CD4-positive, alpha-beta T cell treated with Interleukin-6 at 100 ng/mL for 8 hours (primary cell): ENCODE results near the gene SEC62.
A peak's percentile ranks its signal among the peaks of the same experiment; 100 is the strongest.

ENCODE experiments used
- DNase-seq: peaks from one replicate; pipeline ENCODE4 v3.0.0-alpha.2; 2020; ENCODE audit warnings: mixed read lengths, low spot score

Gene SEC62

DNA sequence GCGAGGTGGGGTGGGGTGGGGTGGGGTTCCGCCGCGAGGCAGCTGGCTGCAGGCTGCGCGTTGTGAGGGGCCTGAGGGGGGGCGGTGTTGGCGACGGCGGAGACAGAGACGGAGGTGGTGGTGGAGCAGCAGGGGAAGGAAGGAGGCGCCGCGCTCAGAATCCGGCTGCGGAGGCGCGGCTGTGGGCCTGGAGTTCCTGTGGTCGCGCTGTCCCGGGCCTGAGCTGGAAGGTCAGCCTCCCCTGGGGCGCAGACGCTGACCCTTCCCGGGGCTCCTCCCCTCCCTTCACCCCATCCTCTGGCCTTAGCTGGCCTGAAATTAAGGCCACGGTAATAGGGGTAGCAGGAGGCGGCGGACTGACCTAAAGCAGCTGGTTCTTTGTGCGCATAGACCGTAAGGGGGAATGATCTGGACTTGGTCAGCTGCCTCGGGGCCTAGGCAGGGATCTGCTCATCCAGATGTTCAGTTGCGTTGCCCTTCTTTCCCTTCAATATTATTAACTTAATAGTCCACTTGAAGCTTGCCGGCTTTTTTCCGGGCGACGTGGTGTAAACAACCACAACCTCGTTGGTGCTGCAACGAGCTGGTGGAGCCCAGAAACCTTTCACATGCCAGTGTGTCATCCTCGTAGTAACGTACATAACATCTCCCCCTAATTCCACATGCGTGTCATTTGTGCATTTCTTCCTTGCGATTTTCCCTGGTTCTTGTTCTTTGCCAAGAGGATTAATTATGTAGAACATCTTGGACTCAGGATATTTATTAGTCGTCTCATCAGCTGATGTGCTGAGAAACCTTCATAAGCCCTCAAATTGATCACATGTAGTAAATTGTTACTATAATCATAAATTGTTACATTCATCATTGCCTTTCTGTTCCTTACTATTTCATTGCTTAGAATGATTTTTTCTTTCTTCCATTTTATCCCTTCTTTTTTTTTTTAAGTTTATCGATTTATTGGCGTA, 626 bp downstream of the SEC62 start:
- peak; percentile 18 for DNase-seq

DNA sequence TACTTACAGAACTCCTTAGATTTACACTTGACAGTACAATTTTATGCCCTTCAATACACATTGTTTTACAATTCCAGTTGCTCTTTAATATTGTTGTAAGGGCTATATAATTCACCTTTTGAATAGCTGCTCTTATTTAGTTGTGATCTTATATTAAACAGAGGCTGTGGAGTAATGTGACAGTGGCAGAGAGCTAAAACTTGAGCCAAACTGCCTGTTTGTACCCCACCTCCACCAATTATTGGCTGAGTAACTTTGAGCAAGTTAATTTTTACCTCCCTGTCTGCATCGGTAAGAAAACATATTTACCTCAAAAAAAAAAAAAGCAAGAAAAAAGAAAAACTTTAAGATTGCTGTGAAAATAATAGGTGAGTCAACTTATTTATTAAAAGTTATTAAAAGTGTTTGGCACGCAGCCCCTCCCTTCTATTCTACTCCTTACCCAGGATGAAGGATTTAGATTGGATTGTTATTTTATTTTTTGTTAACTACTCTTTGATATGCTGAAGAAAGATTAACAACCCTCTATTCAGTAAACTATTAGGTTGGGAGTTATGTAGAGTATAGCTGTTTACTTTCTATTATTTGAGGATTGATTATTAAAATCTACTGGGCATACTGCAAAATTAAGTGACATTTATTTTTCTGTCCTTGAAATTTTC, 1.7 kb downstream of the SEC62 start:
- DNase-seq, result no peak

DNA sequence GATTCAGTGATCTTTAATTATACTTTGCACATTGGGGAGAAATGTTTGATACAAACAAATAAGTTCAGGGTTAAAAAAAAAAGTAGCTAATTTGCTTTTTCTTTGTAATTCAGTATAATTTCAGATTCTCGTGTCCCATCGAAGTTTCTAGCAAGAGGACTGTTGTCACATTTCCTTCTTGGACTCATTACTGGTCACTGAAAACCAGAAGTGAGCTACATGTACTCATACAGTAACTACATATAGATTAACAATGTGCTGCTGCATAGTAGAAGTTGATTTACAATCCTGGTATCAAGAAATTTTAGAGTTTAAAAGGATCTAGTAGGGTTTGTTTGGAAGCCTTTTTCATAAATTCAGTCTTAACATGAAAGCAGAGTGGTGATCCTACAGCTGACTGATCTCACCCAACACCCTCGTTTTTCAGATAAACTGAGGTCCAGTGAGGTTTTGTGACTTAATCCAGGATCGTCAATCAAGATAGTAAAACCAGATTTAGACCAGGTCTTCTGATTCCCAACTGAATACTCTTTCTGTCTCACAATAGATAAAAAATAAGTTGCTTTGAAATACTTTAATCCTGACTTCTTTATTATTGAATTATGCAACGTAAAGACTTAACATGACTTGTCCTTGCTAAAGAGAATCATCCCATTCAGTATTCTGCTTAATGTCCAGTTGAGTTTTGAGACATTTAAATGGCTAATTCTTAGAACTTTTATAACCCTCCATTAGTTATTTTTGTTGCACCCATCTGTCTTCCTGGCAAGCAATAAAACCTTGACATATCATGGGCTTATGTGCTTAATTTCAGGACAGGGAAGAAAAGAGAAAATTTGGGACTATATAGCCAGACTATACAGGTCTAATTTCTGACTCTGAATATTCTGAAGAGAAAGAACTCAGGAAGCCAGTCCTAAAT, 2.8 kb downstream of the SEC62 start:
- no peak for DNase-seq

DNA sequence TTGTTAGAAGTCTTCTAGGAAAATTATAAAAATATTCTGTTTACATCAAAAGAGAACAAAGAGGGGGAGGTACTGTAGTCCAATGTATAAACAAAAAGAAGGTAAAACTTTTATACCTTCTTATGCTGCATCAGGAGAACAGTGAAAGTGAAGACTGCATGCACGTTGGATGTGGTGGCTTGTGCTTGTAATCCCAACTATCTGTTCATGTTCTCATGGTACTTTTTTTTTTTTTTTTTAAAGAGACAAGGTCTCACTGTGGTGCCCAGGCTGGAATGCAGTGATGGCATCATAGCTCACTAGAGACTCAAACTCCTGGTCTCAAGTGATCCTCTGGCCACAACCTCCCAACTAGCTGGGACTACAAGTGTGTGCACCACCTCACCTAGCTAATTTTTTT, 4.2 kb downstream of the SEC62 start:
- no peak for DNase-seq

DNA sequence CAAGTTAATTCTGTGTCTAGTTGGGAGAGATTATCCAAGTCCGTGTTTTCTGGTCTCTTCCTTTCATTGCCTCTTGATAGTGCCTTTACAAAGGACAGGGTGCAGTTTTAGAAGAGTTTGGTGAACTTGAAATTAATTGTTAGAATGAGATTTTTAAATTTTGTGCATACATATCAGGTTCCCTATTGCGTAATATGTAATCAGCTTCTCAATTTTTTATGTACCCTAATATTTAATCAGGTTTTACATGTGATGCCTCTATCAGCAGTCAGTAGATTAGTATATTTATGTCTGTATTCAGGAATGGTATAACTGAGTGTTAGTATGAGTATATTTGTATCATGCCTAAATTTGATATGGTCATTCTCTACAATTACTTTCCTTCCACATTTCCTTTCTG, 4.9 kb downstream of the SEC62 start:
- DNase-seq, result no peak

DNA sequence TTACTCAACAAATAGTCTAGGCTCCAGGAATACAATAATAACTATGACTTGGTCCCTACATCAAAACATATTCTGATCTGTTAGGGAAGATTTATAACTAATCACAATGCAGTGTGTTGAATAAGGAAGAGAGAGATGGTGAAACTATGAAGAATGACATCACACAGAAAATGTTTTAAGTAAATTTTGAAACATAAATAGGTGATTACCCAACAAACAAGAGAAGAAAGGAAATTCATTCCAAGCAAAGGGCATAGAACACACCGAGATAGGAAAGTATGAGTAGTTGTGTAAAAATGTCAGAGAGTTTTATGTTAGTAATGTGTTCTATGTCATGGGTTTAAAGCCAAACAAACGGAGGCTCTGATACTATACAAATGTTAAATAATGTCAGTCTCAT, 13.4 kb downstream of the SEC62 start:
- DNase-seq, result no peak

DNA sequence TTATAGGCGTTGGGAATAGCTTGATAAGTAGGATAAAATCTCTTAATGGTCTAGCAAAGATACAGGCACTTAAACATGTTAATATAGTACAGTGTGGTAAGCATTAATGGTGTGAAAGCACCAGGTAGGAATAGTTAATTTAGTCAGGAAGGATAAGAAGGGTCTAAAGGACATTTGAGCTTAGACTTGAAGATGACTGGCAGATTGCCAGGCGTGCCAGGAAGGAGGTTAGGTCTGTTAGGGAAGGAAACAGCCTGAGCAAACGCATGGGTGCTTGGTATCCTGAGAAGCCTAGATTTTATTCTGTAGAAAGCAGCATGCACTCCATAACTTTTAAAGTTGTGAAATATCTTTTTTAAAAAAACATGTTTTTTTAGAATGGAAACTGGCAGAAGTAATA, 17.7 kb downstream of the SEC62 start:
- no peak for DNase-seq

DNA sequence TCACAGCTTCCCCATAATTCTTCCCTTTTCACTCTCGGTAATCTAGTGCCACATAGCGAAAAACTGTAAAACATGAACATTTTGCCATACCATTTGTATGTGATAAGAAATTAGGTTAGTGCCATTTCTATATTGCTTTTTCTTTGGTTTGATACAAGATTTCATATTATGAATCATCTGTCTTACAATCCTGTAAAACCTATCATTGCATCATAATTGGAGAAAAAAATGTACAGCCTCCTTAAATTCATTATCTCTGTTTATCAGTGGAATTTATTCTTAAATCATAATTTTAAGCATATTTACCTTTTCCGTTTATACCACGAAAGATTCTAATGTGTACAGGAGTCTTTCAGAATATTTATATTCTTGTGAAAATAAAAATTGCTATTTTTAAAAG, 23.8 kb downstream of the SEC62 start:
- DNase-seq, result no peak

DNA sequence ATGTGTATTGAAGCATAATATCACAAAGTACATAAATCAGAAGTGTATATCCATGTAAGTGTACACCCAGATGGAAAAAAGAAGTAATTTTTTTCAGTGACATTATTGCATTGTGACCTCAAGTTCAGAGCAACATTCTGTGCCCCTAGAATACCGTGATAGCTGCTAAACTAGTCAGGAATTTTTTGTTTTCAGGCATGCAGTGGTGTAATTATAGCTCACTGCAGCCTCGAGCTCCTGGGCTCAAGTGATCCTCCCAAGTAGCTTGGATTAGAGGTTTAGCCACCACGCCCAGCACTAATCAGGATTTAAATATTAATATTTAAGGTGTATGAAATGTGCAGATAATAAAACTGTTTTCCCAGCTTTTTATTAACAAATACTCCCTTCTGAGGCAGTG, 25.5 kb downstream of the SEC62 start:
- no peak for DNase-seq

DNA sequence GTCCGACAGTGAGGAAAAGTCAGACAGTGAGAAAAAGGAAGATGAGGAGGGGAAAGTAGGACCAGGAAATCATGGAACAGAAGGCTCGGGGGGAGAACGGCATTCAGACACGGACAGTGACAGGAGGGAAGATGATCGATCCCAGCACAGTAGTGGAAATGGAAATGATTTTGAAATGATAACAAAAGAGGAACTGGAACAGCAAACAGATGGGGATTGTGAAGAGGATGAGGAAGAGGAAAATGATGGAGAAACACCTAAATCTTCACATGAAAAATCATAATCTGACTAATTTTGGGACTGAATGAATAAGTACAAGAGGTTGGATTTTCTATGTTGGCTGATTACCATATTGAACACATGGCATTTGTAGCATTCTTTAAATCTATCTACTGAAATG, 26.2 kb downstream of the SEC62 start:
- DNase-seq, result no peak

DNA sequence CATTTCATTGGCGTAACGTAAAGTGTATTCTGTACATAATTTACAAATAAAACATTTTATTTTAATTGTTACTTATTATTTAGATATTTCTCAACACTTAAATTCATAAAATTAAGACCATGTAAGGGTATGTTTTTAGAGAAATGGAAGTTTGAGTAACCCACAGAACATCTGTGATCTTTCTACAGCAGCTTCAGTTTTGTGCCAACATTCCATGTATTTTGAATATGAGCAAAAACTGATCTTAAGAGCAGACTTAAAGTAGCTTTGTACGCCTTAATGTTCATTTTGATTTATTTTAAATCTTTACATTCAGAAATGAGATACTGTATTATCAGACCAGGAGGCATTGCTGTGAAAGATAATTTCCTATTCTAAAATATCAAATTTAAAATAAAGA, 27.2 kb downstream of the SEC62 start:
- DNase-seq, result no peak

DNA sequence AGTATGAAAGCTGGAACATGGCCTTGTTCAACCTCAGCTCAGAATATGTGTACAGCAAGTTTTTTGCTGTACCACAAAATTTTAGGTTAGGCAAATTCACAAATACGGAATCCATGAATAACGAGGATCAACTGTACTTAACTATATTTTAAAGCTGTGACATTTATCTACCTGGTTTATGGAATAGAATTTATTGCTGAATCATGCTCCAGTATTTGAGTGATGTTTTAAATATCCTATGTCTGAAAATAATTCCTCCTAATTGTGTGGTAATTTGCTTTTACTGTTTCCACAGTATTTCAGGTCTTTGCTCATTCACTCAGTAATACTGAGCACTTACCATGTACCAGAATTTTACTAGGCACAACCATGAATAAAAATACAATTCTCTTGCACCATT, 29.5 kb downstream of the SEC62 start:
- DNase-seq, result no peak

DNA sequence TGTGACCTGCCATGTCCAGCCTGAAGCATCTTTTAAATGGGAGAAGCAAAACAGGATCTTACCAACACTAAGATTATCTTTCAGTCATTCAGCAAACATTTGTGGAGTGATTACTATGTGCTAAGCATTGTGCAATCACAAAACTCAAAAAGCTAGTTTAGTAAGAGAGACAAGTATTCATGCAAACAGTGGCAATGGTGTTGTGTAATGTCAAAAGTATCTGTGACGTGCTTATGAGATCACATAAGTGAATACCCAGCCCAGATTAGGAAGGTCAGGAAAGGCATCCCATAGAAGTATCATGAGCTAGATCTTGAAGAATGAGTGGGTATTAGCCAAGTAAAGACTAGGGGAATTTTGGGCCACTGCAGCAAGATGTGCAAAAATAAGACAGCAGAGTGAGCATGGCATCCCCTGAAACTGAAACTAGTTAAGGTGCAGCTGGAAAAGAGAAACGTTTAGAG, 32.1 kb downstream of the SEC62 start:
- no peak for DNase-seq

DNA sequence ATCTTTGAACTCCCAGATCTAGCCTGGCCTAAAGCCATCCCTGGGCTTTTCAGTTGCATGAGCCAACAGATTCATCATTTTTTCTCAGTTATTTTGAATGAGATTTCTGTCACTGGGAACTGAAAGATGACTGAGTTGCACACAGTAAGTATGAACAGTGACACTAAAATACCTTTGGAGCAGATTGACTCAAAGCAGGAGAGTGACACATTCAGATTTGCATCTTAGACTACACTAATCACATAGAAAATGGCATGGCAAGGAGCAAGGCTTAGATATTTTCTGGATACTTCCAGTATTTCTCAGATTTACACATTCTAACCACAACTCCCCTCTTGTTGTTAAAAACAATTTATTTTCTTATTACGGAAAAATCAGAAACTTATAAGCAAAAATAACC, 32.8 kb downstream of the SEC62 start:
- DNase-seq, result no peak

DNA sequence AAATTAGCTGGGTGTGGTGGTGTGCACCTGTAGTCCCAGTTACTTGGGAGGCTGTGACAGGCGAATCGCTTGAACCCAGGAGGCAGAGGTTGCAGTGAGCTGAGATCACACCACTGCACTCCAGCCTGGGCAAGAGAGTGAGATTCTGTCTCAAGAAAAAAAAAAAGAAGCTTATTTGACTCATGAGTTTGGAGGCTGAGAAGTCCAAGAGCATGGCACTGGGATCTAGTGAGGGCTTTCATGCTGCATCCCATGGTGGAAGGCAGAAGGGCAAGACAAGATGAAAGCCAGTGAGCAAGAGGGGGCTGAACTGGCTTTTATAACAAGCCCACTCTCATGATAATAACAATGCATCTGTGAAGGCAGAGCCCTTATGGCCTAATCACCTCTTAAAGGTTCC, 33.4 kb downstream of the SEC62 start:
- DNase-seq, result no peak

DNA sequence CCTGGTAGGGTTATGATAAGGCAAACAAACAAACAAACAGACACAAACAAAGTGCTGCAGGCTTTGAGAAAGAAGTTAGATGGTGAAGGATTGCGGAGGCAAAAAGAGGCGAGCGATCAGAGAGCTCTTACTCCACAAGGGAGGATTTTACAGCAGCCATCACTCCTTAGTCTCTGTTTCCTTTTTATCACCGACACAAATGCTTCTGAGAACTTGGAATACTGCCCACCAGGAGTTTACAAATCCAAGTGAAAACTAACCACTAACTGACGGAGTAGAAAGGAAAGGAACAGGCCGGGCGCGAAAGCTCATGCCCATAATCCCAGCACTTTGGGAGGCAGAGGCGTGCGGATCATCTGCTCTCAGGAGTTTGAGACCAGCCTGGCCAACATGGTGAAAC, 35.6 kb downstream of the SEC62 start:
- no peak for DNase-seq

DNA sequence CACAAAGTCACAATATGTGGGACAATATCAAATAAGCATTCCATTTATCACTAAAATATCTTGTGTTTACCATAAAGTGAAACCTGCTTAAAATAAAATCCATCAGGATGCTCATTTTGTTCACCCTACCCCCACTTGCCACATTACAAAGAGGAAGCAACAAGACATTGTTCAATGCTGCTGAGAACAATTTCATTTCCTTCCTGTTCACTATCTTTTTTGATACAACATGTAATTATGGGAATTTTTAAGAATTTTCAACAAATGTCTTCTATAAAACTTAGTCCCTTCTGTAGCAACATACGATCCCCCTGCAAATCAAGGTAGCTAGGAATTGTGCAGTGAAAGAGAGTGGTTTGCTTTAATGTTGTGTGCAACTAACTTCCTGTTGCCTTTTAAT, 36.3 kb downstream of the SEC62 start:
- no peak for DNase-seq

DNA sequence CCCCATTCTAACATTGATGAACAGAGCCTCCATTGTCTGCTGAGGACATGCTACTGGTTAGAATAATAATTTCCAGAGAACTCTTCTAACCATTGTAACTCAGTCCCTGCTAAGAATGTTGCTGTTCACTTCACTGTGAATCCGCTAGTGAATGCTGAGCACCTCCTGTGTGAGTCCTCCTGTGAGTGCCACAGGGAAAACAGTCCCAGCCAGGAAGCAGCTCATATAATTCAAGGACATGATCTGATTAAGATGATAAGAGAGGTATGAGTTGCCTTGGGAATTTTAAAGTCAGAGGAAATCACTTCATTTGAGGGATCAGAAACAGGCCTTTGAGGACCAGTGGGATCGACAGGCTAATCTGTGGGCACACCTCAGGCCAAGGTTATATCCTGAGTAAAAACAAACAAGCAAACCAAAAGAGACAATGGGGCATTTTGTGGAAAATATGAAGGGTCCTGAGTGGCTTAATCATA, 37.3 kb downstream of the SEC62 start:
- DNase-seq, result no peak

DNA sequence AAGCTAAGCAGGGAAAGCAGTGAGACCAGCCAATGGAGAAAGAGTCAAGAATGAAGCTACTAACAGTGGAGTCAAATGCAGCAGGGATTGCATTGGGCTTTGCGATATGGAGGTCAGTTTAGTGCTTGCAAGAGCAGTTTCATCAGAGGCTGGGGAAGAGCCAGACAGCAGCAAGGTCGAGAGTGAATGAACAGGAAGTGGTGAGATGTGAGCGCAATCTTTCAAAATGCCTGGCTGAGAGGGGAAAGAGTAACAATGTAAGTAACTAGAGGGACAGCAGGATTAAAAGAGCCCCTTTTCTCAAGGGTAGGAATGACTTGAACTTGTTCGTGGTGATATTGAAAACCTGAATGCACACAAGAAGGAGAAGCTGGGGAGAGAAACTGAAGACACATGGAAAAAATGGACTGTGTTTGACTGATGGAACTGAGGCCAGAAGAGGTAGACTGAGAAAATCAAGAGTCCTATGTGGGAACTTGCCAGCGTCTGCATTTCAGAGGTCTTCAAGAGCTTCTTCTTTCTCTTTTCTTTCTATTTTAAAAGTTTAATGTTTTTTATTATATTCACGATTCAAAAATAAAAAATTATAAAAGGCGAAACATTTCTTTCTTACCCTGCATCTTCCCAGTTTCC, 40.5 kb downstream of the SEC62 start:
- peak; percentile 49 for DNase-seq

DNA sequence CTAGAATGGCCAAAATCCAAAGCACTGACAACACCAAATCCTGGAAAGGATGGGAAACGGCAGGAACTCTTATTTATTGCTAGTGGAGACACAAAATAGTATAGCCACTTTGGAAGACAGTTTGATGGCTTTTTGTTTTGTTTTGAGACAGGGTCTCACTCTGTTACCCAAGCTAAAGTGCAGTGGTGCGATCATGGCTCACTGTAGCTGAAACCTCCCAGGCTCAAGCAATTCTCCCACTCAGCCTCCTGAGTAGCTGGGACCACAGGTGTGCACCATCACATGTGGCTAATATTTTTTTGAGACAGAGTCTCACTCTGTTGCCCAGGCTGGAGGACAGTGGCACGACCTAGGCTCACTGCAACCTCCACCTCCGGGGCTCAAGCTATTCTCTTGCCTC, 43.9 kb downstream of the SEC62 start:
- DNase-seq, result no peak

DNA sequence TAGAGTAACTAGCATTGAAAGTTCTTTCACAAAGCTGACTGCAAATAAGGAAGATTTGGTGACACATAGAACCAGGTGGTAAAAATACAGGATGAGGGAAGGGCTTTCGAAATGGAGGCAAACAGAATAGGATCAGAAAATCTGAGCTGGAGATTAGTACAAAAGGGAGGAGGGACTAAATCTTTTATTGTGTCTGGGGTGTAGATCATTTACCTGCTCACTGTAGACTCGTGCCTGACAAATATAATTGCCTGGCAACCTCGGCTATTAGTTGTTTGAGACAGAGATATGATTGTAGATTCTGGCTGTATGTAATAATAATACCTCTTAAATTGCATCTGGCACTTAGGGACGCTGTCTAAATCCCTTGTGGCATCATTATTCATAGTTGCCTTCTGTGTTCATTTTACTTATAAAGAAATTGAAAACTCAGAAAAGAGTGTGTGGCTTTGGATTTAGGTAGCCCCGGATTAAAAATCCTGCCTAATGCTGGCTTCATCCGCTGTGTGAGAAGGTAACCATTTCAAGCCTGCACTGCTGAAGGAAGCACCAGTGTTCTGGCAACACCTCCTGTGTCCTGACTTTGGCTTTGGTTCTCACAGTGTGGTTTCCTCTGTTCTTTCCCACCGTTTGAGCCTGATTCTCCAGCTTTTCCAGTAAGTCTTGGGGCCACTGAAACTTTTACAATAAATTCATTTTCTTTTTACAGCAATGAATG, 46.2 kb downstream of the SEC62 start:
- no peak for DNase-seq
